ENCODE results near the gene TNS4.

TNS4 gene

DNA sequence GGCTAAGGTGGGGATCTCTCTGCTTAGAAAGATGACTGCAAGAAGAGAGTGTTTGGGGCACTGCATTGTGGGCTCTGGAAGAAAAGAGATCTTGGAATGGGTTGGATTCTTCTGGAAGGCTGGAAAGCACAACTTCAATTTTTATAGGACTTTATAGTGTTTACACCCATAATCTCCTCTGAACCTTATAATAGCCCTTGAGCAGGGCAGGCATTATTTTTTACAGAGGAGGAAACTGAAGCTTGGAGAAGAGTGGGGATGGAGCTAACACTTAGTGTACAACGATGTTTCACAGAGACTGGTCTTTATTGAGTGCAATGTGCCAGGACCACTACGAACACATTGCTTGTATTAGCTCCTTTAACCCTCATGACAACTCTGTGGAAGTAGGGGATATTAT, 10.4 kb downstream of the TNS4 start:
- DNase-seq = no peak

DNA sequence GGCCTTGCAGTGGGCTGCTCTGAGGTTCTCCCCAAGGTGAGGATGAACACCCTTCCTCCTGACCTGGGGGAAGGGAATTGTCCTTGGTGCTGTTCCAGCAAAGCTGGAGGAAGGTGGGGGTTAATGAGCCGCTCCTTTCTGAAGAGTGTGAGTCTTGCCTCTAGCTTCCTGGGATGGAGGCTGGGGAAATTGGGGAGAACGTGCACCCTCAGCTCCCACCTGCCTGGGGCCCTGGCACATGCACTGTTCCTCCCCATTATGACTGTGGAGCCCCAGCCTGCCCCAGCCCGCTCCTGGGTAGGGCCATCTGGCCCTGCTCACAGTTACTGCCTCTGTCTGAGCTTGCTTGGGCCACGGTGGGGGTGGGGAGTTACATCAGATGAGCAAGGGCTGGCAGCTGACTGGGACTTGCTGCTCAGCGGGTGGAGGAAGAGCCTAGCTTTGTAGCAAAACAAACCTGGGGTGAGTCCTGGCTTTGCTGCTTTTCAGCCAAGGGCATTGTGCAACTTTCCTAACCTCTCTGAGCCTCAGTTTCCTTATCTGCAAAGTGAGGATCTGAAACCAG, 11.1 kb downstream of the TNS4 start:
- no peak for DNase-seq

DNA sequence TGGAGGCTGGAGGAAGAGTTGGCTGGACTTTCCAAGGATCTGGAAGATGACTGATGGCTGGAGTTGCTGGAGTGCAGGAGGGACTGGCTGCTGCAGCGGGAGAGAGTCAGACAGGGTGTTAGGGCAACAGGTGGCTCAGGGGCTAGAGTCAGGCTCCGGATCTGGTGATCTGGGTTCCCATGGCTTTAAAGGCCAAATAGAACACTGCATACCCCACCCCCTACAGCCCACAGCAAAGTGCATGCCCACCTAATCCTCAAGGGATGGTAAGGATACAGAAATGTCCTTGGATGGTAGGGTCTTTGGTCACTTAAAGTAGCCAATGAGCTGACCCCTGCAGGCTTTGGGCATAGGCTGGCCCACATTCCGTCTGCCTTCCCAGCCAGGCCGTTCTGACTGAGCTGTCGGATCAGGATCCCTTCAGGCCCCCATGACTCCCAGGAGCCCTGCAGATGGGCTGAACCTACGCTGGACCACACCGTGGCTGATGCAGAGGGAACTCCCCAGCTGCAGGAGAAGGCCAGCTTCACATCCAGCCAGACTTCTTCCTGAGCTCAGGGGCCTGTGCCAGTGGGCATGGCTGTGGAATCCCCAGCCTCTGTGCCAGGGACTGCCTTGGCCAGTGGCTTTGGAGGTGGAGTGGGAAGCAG, 13.9 kb downstream of the TNS4 start:
- no peak for DNase-seq

DNA sequence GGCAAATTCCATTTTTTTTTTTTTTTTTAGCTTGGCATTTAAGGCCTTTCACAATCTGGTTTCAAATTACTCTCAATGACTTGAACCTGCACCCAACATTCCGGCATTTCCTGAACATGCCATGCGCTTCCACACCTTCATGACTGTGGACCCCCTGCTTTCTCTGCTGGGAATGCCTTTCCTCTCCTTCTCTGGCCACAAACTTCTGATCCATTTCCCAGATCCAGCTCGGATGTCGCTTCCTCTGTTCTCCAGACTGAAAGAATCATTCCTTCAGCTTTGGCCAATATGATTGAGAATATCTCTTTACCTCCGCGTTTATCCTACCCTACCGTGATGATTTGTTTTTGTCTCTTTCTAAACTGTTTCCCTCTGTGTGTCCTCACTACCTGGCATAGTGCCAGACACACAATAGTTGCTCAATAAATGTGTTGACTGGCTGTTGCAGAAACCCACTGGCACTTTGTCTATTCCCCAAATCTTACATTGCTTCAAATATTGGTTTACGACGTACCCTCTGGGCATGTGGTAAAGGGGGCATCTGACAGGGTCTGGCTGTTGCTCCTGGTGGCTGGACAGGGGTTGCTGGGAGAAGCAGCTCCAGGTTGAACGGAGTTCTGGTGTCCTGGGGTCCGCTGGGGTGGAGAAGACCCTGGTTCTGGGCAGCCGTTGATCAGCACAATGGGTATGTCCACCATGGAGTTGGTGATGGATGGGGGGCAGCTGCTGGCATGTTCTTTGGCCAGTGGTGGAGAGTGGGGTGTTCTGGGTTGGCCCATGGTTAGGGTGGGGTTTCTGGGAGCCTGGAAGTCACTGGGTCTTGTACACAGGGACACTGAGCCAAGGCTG, 14.7 kb downstream of the TNS4 start:
- DNase-seq = no peak

DNA sequence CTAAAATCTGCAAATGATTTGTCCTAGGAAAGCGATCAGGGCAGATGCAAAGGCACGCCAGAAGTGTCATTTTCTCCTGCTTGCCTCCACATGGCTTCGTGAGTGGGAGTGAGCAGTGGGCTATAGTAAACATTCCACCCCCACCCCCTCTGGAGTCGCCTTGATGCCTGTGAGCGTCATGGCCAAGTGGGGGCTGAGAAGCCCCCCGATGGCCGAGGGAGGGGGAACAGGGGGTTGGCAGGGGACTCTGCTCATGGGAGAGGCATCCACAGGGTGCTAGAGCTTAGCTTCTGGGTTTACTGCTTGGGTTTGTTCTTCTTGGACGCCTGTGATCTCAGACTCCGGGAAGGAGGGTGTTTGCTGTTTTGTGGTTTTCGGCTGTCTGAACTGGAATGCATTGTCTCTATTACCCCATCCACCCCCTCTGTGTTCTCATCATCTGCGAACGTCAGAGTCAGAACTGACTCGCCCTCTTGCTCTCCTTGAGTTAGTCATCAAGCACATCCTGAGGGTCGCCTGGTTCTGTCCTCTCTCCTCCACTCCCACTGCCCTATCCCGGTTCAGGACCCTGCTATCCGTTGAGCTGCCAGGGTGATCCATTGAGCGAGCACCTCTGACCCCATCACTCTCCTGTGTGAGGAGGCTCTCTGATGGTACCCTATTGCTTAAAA, 15.4 kb downstream of the TNS4 start:
- DNase-seq = no peak

DNA sequence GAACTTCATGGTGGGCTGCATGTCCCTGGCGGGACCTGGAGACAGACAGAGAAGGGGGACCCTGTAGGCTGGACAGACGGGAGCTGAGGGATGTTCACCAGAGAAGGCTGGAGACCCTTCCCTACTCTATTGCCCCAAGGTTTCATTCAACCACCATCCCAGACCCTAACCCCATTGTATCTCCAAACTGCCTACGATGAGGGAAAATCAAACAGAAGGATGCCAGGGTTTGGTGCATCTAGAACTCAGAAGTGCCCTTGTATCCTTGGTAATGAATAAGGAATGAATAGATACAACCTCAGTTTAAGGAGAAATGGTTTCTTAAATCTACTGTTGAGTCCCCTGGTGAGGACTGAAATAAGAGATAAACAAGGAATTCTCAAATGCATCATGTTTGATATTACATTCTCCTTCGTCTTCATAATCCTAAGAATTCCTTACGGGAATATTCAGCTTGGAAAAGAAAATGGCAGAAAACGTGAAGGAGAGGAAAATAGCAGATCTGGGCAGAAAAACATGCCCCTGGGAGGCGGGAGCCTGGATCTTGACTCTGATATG, 16.4 kb downstream of the TNS4 start:
- DNase-seq = no peak

DNA sequence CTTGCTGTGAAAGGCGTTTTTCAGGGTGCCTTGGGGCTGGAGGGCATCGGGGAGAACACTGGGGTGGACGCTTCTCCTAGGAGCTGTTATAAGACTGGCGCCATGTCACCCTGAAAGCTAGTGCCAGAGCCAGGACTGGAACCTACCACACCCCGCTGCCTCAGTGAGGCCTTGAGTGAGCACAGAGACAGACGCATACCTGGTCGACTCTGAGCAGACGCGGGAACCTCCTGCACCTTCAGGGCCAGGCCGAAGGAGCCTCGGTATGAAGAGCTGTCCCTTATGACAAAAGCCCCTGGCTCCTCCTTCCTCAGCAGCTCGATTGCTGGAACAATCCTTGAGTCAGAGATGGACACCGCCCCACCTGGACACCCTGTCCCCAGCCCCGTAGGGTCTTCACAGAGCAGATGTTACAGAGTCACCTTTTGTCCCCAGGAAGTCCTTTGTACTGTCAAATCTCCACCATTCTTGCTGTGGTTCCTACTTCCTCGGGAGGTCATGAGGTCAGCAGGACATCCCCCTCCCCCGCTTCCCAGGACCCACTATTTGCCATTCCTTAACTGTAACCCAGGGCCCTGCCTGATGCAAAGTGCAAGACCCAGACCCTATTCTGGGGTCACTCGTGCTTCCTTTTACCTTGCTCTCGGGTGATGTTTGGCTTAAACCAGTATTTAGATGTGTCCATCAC, 17.0 kb downstream of the TNS4 start:
- no peak for DNase-seq

DNA sequence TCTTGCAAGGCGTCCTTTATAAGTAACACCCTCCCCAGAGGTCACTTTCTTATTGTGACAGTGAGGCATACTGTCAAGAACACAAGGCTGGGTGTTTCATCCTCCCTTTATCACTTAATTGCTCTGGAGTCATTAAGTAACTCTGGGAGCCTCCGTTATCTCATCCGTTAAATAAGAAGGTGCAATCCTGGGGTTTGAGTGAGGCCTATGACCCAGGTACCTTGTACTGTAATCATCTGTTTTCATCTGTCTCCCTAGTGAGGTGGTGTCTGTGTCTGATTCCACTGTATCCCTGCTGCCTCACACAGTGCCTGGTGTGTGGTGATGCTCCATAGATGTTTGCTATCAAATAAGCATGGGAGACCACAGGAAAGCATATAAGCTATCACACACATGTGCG, 17.7 kb downstream of the TNS4 start:
- DNase-seq = no peak

DNA sequence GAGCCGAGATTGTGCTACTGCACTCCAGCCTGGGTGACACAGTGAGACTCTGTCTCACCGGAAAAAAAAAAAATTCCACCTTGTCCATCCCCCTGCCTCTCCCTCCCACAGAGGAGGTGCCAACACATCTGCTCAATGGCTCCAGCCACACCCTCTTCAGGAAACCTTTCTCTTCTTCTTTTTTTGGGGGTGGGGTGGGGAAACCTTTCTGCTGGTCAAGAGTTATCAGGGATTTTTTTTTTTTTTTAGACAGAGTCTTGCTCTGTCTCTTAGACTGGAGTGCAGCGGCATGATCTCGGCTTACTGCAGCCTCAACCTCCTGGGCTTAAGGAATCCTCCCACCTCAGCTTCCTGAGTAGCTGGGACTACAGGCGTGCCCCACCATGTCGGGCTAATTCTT, 18.7 kb downstream of the TNS4 start:
- no peak for DNase-seq

DNA sequence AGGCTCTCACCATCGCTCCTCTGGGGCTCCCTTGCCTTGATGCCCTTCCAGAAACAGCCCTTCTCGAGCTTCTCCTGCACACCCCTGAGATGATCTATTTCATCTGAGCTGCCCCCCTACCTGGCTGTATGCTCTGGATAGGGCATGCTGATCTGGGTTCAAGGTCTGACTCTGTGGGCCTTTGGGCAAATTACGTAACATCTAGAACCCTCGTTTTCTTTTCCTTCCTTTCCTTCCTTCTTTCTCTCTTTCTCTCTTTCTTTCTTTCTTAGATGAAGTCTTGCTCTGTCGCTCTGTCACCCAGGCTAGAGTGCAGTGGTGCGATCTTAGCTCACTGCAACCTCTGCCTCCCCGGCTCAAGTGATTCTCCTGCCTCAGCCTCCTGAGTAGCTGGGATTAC, 20.3 kb downstream of the TNS4 start:
- DNase-seq = no peak

DNA sequence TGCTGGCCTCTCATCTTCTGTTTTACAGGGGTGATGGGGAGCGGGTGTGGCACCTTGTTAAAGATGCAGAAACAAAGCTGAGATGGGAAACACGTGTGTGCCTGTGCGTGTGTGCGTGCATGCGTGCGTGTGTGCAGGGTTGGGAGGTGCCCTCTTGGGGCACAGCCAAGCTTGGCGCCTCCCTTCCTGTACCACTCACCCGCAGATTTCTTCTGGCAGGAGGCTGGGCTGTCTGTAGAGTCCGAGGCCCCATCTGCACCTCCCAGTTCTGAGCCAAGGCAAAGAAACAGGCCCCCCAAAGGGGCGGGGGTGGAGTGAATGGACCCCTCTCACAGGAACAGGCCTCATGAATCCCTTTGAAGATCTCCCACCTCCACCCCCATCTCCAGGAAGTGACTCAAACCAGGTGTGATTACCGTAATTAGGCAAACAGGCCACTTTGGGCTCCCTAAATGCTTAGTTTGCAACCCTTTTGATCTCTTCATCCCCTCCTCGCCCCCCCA, 20.9 kb downstream of the TNS4 start:
- DNase-seq = peak; percentile 87

DNA sequence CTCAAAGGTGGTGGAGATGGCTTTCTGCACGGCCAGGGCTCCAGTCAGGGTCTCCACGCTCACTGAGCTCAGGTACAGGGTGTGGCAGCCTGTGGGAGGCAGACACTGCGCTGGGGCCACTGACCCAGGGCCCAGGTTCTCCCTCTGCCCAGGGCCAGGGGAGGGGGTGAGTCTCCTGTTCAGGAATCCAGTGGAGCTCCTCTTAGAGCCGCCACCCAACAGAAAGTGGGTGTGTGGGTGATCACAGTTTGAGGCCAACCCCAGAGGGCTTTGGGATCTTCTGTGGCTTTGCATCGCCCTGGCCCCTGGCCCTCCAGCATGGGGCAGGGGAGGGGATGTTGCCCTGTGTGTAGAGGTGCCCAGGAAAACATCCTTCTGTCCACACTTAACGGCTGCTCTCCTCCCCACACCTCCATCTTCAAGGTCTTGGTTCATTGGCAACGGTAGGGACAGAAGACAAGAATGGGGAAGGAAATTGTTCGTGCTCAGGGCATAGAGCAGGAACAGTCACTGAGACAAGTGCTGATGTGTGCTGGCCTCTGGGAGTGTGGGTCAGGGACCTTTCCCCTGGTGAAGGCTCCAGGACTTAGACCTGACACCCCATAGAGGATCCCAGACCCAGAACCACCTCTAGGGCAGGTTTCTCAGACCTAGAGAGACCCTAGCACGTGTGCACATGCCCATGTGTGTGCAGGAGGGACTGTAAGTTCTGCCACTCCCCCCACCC, 21.5 kb downstream of the TNS4 start:
- no peak for DNase-seq

DNA sequence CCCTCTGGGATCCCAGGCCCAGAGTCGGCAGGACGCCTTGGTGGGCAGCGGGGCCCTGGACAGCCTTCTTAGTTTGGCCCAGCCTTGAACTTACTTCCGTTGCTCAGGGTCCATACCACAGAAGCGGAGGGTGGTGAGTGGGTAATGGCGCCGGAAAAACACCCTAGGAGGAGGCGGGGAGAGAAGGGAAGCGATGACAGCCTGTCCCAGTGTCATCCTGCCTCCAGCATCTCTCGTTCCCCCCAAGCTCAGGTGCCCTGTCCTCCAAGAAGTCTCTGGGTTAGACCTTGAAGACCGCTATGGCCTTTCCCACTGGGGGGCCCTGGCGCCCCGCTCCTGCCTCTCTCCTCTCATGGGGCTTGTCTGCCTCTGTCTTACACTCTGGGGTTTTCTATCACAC, 22.9 kb downstream of the TNS4 start:
- no peak for DNase-seq

DNA sequence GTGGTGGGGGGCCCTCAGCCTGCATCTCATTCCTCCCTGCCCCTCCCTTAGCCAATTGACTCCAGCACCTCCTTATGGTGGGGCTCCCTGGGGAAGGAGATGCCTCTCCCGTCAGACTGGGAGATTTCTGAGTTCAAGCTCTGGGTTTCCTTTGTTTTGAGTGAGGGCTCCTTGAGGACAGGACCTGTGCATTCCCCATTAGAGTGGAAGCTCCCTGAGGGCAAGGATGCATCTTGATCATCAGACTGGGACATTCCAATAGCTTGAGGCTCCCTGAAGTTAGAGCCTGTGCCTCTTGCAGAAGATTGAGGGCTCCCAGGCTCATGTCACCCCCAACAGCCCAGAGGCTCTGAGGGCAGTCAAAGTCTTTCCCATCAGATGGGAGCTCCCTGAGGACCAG, 23.6 kb downstream of the TNS4 start:
- DNase-seq = no peak

DNA sequence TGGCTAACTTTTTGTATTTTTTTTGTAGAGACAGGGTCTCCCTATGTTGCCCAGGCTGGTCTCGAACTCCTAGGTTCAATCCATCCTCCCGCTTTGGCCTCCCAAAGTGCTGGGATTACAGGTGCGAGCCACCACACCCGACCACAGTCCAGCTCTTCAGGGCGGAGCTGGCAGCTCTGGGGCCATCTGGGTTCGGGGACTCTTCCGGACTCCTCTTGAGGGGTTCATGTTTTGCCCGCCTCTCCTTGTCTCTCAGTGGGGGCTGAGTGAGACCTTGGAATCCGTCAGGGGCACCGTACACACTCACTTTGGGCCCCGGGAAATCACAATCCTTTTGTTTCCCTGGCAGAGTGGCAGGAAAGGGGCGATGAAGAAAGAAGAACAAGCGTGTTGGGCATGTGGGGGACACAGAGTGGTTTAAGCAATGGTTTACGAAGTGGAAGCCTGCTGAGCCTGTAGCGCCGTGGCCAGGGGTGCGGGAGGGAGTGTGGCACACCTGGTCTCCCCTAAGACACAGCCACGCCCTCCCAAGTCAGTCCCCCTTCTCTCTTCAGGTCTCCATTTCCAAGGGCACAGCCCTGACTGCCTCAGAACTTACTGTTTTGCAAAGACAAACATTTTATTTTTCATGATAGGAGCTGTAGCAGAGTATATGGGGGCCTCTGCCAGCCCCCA, 26.1 kb downstream of the TNS4 start:
- no peak for DNase-seq

DNA sequence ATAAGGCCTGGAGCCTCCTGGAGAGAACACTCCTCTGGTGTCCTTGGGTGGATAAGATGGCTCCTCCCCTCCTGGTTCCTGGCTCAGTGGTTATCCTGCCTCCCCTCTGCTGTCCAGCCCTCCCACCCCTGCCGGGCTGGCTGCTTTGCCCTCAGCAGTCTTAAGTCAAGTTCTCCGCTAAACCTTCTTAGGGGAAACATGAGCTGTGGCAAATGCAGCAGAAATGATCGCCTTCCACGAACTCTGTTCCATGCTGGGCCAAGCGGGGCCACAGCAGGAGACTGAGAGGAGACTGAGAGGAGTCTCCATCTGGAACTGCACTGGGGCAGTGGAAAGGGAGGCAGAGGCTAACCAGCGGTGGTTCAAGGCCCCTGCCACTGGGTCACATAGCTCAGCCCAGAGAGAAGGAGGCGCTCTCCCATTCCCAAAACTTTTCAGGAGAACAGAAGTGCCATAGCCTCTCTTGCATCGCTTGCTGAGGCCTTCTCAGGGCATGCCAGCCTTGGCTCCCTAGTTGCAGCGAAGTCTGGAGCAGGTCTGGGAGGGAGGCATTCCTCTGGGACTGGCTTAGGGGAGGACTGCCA, 26.9 kb downstream of the TNS4 start:
- no peak for DNase-seq

DNA sequence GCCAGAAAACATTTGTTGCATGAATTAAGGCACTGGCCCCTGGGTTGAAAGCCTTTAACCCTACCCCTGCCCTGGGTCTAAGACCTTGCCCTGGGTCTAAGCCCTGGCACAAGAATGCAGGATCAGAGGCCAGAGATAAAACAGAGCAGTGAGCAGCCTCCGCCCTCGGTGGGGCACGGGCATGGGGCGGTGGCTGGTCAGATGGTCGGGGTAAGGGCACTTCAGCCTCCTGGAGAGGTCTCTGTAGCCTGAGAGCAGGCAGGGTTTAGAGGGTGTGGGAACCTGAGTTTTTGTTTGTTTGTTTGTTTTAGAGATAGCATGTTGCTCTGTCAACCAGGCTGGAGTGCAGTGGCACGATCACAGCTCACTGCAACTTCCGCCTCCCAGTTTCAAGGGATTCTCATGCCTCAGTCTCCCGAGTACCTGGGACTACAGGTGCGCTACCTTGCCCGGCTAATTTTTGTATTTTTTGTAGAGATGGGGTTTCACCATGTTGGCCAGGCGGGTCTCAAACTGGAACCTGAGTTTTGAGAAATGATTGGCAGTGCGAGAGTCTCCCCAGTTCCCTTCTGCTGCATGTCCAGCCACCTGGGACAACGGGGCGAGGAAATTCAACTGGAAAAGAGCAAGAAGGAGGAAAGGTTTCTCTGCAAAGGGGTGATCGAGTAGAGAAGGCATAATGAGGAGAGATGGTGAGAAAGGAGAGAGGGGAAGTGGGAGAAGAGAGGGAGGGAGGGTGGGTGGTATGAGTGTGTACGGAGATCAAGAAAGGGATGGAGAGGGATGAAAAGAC, 27.7 kb downstream of the TNS4 start:
- no peak for DNase-seq

DNA sequence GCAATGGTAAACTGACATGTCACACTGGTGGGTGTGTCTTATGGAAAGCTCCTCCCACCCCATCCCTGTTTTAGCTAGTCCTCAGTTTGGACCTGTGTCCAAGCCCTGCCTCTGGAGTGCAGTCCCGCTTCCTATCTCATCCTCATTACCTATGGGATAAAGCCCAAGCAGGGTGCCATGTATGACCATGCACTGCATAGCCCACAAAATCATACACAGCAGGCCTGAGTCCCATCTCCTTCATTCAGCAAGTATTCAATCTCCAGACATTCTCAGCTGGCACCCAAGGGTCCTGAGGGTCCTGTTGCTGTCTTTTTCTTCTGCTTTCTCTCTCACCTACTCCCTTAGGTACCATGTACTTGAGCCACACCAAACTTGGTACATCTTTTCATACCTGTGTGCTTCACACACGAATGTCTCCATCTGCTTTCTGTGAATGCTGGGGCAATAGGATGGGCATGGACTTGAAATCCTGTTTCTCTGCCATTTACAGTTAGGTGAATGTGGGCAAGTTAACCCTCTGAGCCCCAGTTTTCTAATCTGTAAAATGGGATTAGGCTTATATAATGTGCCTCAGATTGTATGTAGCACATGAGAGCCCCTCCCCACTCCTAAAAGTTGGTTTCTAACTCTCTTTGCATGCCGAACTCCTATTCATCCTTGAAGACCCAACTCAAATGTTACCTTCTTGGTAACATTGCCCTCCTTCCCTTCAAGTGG, 28.5 kb downstream of the TNS4 start:
- DNase-seq = no peak
